HPDE6-E6E7 (cell line): ENCODE data around the gene RASAL2.
"Not testable (repeated sequence)": the region's sequence is repeated elsewhere in the genome, so short reads cannot be mapped to it uniquely, and the experiment has no call there.

Experiments
- DNase-seq: peaks from one replicate; pipeline ENCODE4 v3.0.0; 2011; ENCODE audit warnings: missing footprints; ENCODE audit errors: extremely low spot score

RASAL2 gene

DNA sequence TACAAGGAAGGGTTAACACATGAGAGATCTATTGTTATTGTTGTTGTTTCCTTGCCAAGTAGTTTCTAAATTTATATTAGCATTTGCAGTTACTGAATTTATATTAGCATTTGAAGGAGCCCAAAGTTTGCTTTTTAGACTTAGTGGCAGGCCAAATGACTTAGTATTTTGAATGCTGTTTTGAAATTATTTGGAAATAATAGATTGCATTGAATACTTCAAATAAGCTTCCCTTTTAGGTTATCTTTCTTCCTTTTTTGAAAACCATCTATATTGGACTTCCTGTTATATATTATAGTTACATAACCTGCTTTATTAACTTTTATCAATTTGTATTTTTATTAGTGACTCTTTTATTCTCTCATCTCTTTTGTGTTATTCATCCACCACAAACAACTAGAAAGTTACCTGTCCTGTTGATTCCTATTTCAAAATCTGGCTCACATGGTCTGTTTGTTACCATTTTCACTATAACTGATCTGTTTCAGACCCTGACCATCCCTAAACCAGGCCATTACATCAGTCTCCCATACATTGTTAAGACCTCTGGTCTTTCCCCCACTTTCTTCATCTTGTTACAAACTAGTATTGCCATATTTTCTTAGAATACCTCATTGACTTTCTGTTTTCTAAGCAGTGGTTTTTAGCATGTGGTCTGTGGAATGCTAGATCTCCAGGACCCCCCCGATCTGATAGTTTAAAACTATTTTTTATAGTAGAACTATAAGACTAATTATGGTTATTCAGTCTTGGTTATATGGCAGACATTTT lies 185.2 kb downstream of the RASAL2 start:
- no peak for DNase-seq

GRCh38 chr1:178282949-178283367 lies 189.1 kb downstream of the RASAL2 start:
- DNase-seq = no peak

GRCh38 chr1:178283409-178283808 lies 189.5 kb downstream of the RASAL2 start:
- DNase-seq = no peak

DNA sequence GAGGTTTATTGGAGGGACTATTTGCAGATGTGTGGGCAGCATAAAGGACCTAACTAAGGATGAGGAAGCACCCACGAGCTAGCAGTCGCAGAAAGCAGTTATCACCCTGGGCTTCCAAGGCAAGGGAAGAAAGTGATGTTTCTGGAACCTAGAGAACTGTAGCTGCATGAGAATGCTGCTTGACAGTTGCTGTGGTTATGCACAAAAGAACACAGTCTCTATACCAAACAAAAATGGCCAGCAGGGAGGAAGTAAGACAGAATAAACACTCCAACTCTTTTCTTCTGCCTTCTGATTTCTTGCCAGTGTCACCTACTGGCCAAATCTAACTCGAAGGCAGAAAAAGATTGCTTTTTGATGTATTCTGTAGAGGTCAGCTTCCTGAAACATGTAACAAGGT lies 190.2 kb downstream of the RASAL2 start:
- DNase-seq = no peak

GRCh38 chr1:178291166-178291565 lies 197.3 kb downstream of the RASAL2 start:
- DNase-seq = no peak

DNA sequence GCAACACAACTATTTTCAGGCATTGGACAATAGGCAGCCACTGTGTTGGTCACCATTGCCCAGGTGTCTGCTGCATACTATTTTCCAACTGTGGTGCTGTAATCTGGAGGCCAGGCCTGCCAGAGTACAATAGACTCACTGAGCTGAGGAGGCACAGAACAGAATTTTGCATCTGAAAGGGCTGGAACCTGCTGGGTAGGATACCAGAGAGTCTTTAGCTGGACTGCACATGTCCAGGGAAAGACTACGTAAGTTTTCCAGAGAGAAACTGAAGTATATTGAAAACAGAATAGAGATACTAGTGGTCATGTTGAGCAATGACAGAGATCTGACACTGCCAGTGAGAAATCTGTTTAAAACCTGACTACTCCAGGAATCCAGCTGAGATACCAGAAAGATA lies 200.8 kb downstream of the RASAL2 start:
- no peak for DNase-seq

GRCh38 chr1:178300352-178300699 lies 206.4 kb downstream of the RASAL2 start:
- no peak for DNase-seq

DNA sequence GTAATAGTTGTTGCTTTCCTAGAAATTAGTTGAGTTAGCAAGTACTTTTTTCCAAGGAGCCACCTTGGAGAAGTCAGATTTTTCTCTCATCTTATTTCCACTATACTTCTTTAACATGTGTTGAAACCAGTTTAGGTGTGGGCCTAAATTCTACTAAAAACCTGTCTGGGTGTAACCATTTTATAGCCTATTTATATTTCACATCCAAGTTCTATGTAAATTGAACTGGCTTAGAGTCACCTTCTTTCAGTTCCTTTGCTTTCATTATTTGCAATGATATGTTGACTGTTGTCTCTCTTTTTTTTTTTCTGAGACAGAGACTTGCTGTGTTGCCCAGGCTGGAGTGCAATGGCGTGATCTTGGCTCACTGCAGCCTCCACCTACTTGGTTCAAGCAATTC lies 207.2 kb downstream of the RASAL2 start:
- no peak for DNase-seq

DNA sequence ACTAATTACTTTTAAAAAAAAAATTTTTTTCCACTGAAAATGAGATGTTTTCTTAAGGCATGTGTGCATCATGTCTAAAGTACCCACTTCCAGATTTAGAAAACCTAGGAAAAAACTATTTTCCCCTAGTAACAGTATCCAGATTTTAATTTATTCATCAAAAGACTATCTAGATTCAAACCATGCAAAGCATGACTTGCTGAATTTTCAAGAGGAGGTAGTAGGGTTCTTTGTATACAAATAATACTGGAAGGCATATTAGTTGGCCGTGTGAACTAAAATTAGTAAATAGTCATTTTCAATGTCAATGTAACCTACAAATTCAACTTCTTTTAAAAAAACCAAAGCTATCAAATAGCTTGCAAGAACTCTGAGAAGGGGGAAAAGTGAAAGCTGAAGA lies 213.4 kb downstream of the RASAL2 start:
- no peak for DNase-seq

DNA sequence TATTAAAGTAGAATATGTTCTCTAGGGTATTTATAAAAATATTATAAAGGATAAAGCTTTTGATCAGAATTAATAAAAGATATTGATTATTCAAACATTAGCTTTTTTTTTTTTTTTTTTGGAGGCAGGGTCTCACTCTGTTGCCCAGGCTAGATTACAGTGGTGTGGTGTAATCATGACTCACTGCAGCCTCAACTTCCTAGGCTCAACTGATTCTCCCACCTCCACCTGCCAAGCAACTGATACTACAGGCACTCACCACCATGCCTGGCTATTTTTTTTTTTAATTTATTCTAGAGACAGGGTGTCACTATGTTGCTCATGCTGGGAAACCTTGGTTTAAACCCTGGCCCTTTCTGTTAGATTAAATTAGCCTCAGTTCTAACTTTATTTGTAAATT lies 214.5 kb downstream of the RASAL2 start:
- no peak for DNase-seq

DNA sequence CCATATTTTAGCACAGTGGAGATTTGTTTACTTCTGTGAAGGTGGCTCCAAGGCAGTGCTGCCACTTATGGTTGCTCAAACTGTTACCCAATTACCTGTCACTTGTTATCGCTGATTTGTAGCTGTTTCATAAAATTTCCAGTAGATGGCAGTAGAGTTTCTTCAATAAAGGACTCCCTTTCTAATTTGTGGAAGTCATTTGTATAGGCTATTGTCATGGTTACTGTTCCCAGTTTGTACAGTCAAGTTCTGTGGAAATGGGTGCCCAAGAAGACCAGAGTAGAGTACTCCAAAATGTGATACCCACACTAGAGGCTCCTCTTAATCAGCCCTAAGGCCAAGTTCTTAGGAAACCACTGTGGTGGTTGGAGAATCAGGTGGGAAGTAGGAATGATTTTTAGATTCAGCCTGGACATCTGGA lies 216.8 kb downstream of the RASAL2 start:
- peak; percentile 58 for DNase-seq

DNA sequence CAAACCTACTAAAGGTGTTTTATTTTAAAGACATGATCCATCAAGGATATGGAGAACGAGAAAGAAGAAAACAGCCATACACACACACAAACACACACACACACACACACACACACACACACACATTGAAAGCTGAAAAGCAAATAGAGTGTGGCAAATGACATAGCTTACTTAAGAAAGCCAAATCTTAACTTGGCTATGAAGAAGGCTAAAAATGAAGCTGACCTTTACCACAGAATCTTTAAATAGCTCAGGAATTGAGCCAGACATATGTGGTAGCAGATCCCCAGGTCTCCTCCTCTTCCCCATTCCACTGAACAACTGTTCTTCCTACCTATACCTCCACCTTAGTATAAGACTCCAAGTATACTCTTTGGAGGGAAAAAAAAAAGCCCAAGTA lies 217.3 kb downstream of the RASAL2 start:
- no peak for DNase-seq

DNA sequence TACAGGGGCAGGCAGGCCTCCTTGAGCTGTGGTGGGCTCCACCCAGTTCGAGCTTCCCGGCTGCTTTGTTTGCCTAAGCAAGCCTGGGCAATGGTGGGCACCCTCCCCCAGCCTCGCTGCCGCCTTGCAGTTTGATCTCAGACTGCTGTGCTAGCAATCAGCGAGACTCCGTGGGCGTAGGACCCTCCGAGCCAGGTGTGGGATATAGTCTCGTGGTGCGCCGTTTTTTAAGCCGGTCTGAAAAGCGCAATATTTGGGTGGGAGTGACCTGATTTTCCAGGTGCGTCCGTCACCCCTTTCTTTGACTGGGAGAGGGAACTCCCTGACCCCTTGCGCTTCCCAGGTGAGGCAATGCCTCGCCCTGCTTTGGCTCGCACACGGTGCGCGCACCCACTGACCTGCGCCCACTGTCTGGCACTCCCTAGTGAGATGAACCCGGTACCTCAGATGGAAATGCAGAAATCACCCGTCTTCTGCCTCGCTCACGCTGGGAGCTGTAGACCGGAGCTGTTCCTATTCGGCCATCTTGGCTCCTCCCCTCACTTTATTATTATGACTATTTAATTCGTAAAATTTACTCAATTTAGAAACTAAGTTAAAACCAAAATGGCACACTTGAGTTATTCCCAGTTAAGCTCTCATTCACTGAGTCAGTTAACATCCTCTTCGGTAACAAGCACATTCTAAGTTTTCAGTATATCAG lies 226.5 kb downstream of the RASAL2 start:
- not testable (repeated sequence) for DNase-seq

GRCh38 chr1:178323067-178323466 lies 229.2 kb downstream of the RASAL2 start:
- DNase-seq = no peak

DNA sequence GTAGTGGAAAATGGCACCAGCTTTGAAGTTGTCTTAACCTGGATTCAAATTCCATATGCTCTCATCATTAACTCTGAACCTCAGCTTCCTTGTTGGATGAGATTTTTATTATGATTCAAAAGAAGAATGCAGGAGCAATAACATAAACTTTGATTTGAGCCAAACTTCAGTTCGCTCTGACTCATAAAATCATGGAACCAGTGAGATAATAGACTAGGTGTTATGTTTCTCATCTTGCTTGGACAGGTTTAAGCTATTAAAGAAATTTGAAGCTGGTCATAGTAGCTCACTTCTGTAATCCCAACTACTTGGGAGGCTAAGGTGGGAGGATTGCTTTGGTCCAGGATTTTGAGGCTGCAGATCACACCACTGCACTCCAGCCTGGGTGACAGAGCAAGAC lies 230.1 kb downstream of the RASAL2 start:
- peak; percentile 25 for DNase-seq

DNA sequence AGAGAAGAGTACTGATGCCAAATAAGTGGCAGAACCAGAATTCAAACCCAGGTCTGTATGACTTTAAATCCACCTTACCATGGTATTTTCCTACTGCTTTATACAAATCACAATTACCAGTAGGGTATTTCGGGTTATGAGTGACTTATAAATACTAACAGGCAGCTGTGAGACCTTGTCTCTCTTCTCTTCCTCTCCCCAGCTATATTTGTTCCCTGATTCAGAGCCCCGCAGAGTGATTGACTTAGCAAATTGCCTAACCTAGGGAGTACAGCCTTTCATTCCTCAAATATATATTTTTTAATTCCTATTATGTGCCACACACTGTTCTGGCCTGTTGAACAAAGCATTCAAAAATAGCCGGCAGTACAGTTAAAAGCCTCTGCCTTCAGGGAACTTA lies 234.8 kb downstream of the RASAL2 start:
- DNase-seq = no peak

DNA sequence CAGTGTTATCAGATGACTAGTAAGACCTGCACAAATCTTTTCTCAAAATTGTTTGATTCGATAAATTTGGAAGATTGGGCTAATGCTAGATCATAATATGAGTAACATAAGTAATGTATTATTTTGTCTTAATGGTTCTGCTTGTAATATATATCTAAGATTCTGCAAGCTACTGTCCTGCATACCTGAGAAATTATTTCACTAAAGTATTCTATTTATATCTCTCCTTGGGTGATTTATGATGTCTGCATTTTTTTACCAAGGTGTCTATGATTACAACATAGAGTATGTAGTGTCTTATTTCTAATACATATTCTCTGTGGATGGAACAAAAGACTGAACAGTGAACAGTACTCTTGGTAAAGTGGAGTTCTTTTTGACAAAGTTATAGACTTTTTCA lies 236.2 kb downstream of the RASAL2 start:
- DNase-seq = no peak

DNA sequence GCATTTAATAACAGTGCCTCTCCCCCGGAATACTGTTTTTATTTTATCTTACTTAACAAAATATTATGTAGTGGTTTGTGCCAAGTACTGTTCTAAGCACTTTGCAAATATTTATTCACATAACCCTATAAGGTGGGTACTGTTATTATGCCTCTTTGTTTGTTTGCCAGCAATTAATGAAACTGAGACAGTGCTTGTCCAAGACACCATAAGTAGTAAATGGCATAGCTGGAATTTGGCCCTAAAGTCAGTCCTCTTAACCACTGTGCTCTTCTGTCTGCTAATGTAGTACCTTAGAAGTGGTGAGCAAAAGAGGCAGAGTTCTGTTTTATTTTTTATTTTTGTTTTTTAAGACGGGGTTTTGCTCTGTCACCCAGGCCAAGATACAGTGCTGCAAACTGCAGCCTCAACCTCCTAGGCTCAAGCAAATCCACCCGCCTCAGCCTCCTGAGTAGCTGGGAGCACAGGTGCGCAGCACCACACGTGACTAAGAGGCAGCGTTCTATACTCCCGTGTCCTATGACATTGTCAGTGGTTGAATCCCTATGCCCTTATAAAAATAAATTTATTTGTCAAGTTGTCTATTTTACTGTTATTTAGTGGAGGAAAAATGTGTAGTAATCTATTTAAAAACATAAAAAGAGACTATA lies 237.1 kb downstream of the RASAL2 start:
- DNase-seq = no peak

- no peak for DNase-seq
Observed at GRCh38 chr1:178335426-178335825, 241.5 kb downstream of the RASAL2 start.

DNA sequence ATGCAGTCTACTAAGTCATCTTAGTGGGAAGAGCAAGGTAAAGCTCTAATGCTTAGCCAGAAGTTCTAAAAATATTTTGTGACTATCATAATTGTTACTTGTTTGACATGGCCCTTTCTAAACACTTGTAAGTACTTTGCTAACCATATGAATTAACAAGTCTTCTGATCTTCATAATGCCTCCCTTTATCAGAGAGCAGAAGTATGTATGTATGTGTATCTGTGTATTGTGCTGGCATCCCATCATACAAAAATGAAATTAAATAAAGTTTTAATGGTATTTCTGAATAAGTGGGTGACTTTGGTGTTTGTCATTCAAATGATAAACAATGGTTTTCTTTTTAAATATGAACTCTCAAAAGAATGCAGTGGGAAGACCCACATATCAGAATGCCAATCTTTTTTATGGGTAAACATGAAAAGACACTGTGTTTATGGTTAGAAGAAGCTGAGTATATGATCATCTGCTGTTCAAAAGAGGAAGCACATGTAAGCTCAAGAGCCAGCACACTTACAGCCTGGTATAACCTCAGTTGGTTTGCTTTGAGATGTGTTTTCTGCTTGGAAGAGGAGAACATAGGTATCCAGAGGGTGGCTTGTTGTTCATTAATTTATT lies 243.3 kb downstream of the RASAL2 start:
- DNase-seq = no peak

DNA sequence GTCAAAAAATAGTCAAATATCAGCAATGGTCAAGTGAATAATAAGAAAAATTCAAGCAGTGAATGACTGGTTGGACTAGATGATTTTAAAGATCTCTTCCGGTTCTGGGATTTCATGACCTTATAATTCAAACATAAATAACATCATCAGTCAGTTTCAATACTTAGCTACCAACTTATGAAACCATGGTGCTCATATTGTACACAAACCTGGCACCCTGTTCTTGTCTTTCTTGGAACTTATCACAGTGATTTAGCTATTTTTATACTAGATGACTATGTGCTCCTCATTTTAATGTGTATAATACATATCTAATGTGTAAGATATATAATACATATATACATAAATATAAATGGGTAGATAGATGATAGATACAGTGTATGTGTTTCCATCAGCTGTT lies 245.9 kb downstream of the RASAL2 start:
- no peak for DNase-seq

DNA sequence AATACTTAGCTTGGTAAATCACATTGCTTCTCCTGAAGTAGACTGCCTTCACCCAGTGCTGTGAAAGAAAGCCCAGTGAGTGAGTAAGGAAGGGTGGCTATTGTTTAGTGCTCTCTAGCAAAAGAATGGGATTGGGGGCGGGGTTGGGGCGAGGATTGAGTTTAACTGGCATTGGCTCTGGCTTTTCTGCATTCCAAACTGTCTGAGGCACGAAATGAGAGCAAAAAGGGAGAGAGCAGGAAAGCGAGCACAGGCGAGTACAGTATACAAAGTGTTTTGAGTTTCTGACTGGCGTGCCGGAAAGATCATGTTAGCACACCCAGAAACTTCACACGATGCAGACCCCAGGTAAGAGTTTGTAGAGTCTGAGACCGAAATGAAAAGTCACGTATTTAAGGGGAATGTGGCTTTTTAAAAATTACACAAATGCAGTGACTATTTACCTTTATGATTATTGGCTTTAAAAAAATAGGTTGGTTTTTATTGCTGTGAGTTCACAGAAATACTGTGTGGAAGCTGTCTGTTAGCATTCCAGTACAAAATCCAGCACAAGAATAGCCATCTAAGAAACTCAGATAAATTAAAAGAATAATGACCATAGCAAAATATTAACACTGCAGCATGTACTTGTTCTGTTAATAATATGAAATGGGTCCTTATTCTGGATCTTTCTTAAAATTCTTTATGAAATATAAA lies 247.5 kb downstream of the RASAL2 start:
- DNase-seq = peak; percentile 77
